ENCODE measurements around the gene DHX16. TPM values are rescaled to one million over a fixed set of nuclear protein-coding genes. Genes with fewer than 3 reads are reported as not detected.

DHX16 gene
- total and polyA plus RNA-seq, 2 of the 8 experiments (the other 6 are each of a cell fraction or from before 2014, with no cell fraction given) = 27.4 to 44.4 TPM

GRCh38 chr6:30705620-30706019, 32.8 kb upstream of the DHX16 start:
- Histone ChIP-seq H4K5ac (ENCODE audit: insufficient read length, low read depth, low read length) (no peak overlapping the region), H4K8ac (ENCODE audit: extremely low read depth, insufficient read depth, low read length) (no peak overlapping the region), H3K79me2 (ENCODE audit: control insufficient read depth in 1 of 2, insufficient read depth in 2 of 2, low read length in 2 of 2) (no peaks in the 10 kb centered on the region), H3K14ac (ENCODE audit: insufficient read length) (no peak overlapping the region), H3K18ac (ENCODE audit: extremely low read depth, low read length) (no peak overlapping the region), H3K4me3 (ENCODE audit: extremely low read depth in 1 of 4, insufficient read depth in 2 of 4, low read depth in 3 of 4, low read length in 4 of 4) (no peak overlapping the region), H3K9ac (replicated peaks in 1 of 4; ENCODE audit: extremely low read depth in 1 of 4, low read depth in 3 of 4, low read length in 3 of 4) (no peak overlapping the region), H3K36me3 (ENCODE audit: control insufficient read depth in 2 of 4, insufficient read depth in 4 of 4, low read length in 3 of 4) (peaks cover 5 to 41% (median 25%) of the 10 kb centered on the region in 4 experiments; a peak in 6 of 8 replicates), H3K27me3 (replicated peaks in 1 of 4; ENCODE audit: control insufficient read depth in 3 of 4, extremely low read depth in 1 of 4, insufficient read depth in 3 of 4, low read length in 3 of 4) (no peaks in the 10 kb centered on the region), H3K4ac (replicated peaks; ENCODE audit: insufficient read length, low read depth, low read length) (no peak overlapping the region), H3K9me3 (ENCODE audit: insufficient read depth in 2 of 2, low read depth in 1 of 2, low read length in 1 of 2) (no peaks in the 10 kb centered on the region), H3K56ac (replicated peaks; ENCODE audit: insufficient read length, low read depth, low read length) (no peak overlapping the region), H4K91ac (replicated peaks; ENCODE audit: insufficient read length, low read length) (no peak overlapping the region), H2BK12ac (ENCODE audit: low read depth, low read length) (no peak overlapping the region), H3K79me1 (ENCODE audit: low read depth, low read length) (no peaks in the 10 kb centered on the region), H2BK15ac (ENCODE audit: low read length) (no peak overlapping the region), H3K27ac (ENCODE audit: low read depth, low read length) (no peak overlapping the region), H2AFZ (ENCODE audit: low read length) (no peak overlapping the region), H4K20me1 (replicated peaks in 1 of 2; ENCODE audit: control insufficient read depth in 1 of 2, insufficient read depth in 2 of 2, low read length in 2 of 2) (peaks cover 3 to 4% of the 10 kb centered on the region in 2 experiments), H3K4me1 (replicated peaks in 1 of 4; ENCODE audit: control insufficient read depth in 3 of 4, insufficient read depth in 4 of 4, low read length in 3 of 4) (no peaks in the 10 kb centered on the region; a peak in 1 of 7 replicates), H2BK5ac (ENCODE audit: low read depth, low read length) (no peak overlapping the region), H2BK120ac (replicated peaks; ENCODE audit: low read depth, low read length) (no peak overlapping the region), H3K23ac (ENCODE audit: insufficient read length) (no peak overlapping the region), H2AK5ac (ENCODE audit: low read depth, low read length) (no peak overlapping the region), H3K23me2 (ENCODE audit: low read depth, low read length) (no peaks in the 10 kb centered on the region), H3K4me2 (ENCODE audit: insufficient read depth in 1 of 2, low read depth in 2 of 2, low read length in 2 of 2) (no peak overlapping the region), H2BK20ac (ENCODE audit: low read length) (no peak overlapping the region)
- no peak for DNase-seq (ENCODE audit: low read depth in 1 of 2, low spot score in 2 of 2)
- TF ChIP-seq RBBP5 (IDR thresholded peaks at IDR 0.05; ENCODE audit: borderline replicate concordance, low read depth, low read length) = no peak
- TF ChIP-seq NANOG (IDR thresholded peaks at IDR 0.05; ENCODE audit: insufficient read depth, low read depth, low read length, poor library complexity, severe bottlenecking) = no peak
- FAIRE-seq = no peak
- 91% methylated on average over 4 of the region's 4 CpGs; no CpG with 5 or more reads in 1 of the 2 experiments for WGBS, 2 experiments (ENCODE audit: extremely low coverage in 1 of 2, insufficient coverage in 1 of 2, insufficient read length in 1 of 2, insufficient replicate concordance in 2 of 2, low coverage in 1 of 2, low lambda C conversion rate in 2 of 2, missing lambda C conversion rate in 1 of 2)
- POLR2A ChIA-PET (ENCODE audit: partially characterized antibody) = interaction anchor here (1.1 to 35.9 kb wide), 4 partner anchors 5 to 26 kb away, joined by 4 to 732 read pairs (median 368); partner anchors contain the start of genes MDC1, NRM and TUBB
- CTCF ChIA-PET (ENCODE audit: partially characterized antibody) = interaction anchor here (0.7 to 2.3 kb wide), 10 partner anchors 7 to 139 kb away, joined by 3 to 14 read pairs (median 7); partner anchors contain the start of genes DHX16 and MDC1

Data from H1 (cell line).